C4-2B (cell line): ENCODE measurements around the gene ADGRG6.

Experiments used
- H3K27ac ChIP-seq: fragments of 450-650 bp; 2 replicates; pipeline ENCODE4 v1.5.1; 2017
- CTCF ChIP-seq: fragments of 450-650 bp; conservative IDR thresholded peaks from 2 replicates; pipeline ENCODE4 v1.5.1; 2017; ENCODE audit warnings: mild to moderate bottlenecking
- ZFX ChIP-seq: fragments of 450-650 bp; IDR thresholded peaks from 2 replicates; pipeline ENCODE4 v1.6.1; 2017

Gene ADGRG6

GRCh38 chr6:142307963-142308748, 6.3 kb downstream of the ADGRG6 start:
- H3K27ac ChIP-seq, result no peak overlapping the region
- TF ChIP-seq CTCF (no peak), ZFX (no peak)

DNA sequence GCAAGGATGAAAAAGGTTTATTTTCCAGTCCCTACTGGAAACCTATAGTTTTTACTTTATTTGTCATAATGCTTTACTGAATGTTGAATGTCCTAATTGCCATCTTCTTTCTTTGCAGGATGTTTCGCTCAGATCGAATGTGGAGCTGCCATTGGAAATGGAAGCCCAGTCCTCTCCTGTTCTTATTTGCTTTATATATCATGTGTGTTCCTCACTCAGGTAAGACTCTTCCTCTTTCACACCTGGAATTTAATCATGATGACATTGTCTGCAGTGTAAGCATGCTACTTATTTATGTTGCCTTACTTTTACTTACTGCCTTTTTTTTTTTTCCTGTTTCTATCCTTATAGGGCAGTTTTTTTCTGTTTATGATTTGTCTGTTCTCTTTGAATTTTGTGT, 7.6 kb downstream of the ADGRG6 start:
- no peak for TF ChIP-seq ZFX
- no peak for TF ChIP-seq CTCF
- no peak overlapping the region for H3K27ac ChIP-seq

GRCh38 chr6:142313284-142313683, 11.5 kb downstream of the ADGRG6 start:
- TF ChIP-seq CTCF (no peak), ZFX (no peak)
- no peak overlapping the region for H3K27ac ChIP-seq

GRCh38 chr6:142316791-142317368, 15.1 kb downstream of the ADGRG6 start:
- no peak for TF ChIP-seq ZFX
- TF ChIP-seq CTCF, result no peak

GRCh38 chr6:142318714-142319113, 16.9 kb downstream of the ADGRG6 start:
- TF ChIP-seq ZFX (no peak), CTCF (no peak)
- H3K27ac ChIP-seq, result no peak overlapping the region

More at GRCh38 chr6:142316791-142317368, 15.1 kb downstream of the ADGRG6 start:
- H3K27ac ChIP-seq, result no peak overlapping the region

DNA sequence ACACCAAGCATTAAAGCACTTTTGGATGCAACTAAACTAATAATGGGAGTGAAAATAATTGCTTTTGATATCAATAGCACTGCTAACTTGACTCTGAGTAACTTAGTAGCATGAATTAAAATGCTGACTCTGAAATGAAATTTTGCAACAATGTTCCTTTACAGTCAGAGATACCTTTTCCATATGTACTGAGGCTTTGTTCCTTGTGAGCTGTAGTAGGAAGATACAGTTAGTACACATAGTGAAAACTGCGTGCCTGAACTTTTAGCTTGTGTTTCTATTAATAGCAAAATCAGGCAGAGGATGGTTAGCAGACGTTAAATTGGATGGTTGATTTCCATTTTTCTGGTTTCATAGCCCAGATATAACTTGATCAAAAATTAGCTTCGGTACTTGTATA, 18.6 kb downstream of the ADGRG6 start:
- no peak overlapping the region for H3K27ac ChIP-seq

More for the DNA sequence above, 18.6 kb downstream of the ADGRG6 start:
- TF ChIP-seq ZFX (no peak), CTCF (no peak)
